Raji (cell line): Measurements from ENCODE around the gene IFNA10.
"Not testable (repeated sequence)": the region's sequence is repeated elsewhere in the genome, so short reads cannot be mapped to it uniquely, and the experiment has no call there.

Experiments used
- POLR2A ChIP-seq: IDR thresholded peaks from 2 replicates; pipeline ENCODE4 v1.6.1; 2011; ENCODE audit warnings: low read depth, low read length, control low read depth; ENCODE audit not compliant: insufficient read depth

Gene IFNA10

GRCh38 chr9:21207043-21207442 is at the start of gene IFNA10:
Gene IFNA10, minus strand, starts transcription at chr9:21207143. Its CDS starts 46 bp downstream, at chr9:21207097.
- not testable (repeated sequence) for TF ChIP-seq POLR2A

GRCh38 chr9:21255538-21256212 is 48.7 kb upstream of the IFNA10 start:
- TF ChIP-seq POLR2A: no peak

- no peak for TF ChIP-seq POLR2A
Observed at GRCh38 chr9:21252721-21253547, 46.0 kb upstream of the IFNA10 start.

- TF ChIP-seq POLR2A: no peak
Observed at GRCh38 chr9:21251638-21252037, 44.7 kb upstream of the IFNA10 start.

- no peak for TF ChIP-seq POLR2A
Observed at GRCh38 chr9:21251190-21251589, 44.2 kb upstream of the IFNA10 start.

GRCh38 chr9:21244836-21245235 is 37.9 kb upstream of the IFNA10 start:
- no peak for TF ChIP-seq POLR2A

- TF ChIP-seq POLR2A: no peak
Observed at GRCh38 chr9:21239911-21240310, 33.0 kb upstream of the IFNA10 start, which contains the start of gene IFNA14. Gene IFNA14, minus strand, starts transcription at chr9:21240005. Its CDS starts 70 bp downstream, at chr9:21239935.

- TF ChIP-seq POLR2A: no peak
Observed at GRCh38 chr9:21234153-21234687, 27.3 kb upstream of the IFNA10 start.

- TF ChIP-seq POLR2A: no peak
Observed at GRCh38 chr9:21233258-21233657, 26.3 kb upstream of the IFNA10 start.

- no peak for TF ChIP-seq POLR2A
Observed at GRCh38 chr9:21228122-21228521, 21.2 kb upstream of the IFNA10 start, which contains the start of gene IFNA17. Gene IFNA17, minus strand, starts transcription at chr9:21228222. Its CDS starts 49 bp downstream, at chr9:21228173.

GRCh38 chr9:21217211-21217610 is 10.3 kb upstream of the IFNA10 start, which contains the start of gene IFNA16:
Gene IFNA16, minus strand, starts transcription at chr9:21217311. Its CDS starts 6 bp downstream, at chr9:21217305.
- not testable (repeated sequence) for TF ChIP-seq POLR2A

- TF ChIP-seq POLR2A: no peak
Observed at GRCh38 chr9:21210311-21210710, 3.4 kb upstream of the IFNA10 start.

- no peak for TF ChIP-seq POLR2A
Observed at GRCh38 chr9:21205204-21205603, 1.7 kb downstream of the IFNA10 start.

GRCh38 chr9:21202105-21202504 is 4.8 kb downstream of the IFNA10 start, which contains the start of gene IFNA7:
Gene IFNA7, minus strand, starts transcription at chr9:21202205. Its CDS starts 40 bp downstream, at chr9:21202165.
- not testable (repeated sequence) for TF ChIP-seq POLR2A

GRCh38 chr9:21187487-21187886 is 19.5 kb downstream of the IFNA10 start, which contains the start of gene IFNA4:
Gene IFNA4, minus strand, starts transcription at chr9:21187587. Its CDS starts 56 bp downstream, at chr9:21187531.
- not testable (repeated sequence) for TF ChIP-seq POLR2A
